Muscle of leg (tissue), 11 donors: ENCODE results near the gene CTNND2. TPM values are rescaled to one million over a fixed set of nuclear protein-coding genes. Genes with fewer than 3 reads are reported as not detected.

Experiments used
- DNase-seq: peaks from one replicate; pipeline ENCODE4 v3.0.0; 2013
- H3K27ac ChIP-seq: one replicate; pipeline ENCODE4 v1.5.1; 2013; ENCODE audit warnings: mild to moderate bottlenecking, low read length, control low read depth
- H3K27me3 ChIP-seq: one replicate; pipeline ENCODE4 v1.6.1; 2013; ENCODE audit warnings: low read length; ENCODE audit not compliant: control insufficient read depth, insufficient read depth
- H3K36me3 ChIP-seq: one replicate; pipeline ENCODE4 v1.6.1; 2013; ENCODE audit warnings: low read length; ENCODE audit not compliant: control insufficient read depth, insufficient read depth
- H3K4me1 ChIP-seq: one replicate; pipeline ENCODE4 v1.6.1; 2013; ENCODE audit warnings: low read length; ENCODE audit not compliant: control insufficient read depth, insufficient read depth
- H3K4me3 ChIP-seq: one replicate; pipeline ENCODE4 v1.5.1; 2013; ENCODE audit warnings: low read length, control low read depth
- H3K9me3 ChIP-seq: replicated peaks from 2 replicates; pipeline ENCODE4 v1.6.1; 2013; ENCODE audit warnings: low read depth, low read length; ENCODE audit not compliant: control insufficient read depth
- WGBS: methylation state at CpG from one replicate; pipeline ENCODE4 v1.1.5; 2013; ENCODE audit warnings: missing lambda C conversion rate; ENCODE audit not compliant: insufficient coverage; 5-methylcytosine and 5-hydroxymethylcytosine counted together
- polyA plus RNA-seq, 8 donors: library from polyadenylated mRNA; unstranded; fragments of 120-200 nt; gene quantifications; one replicate each; pipeline versions ENCODE4 v1.2.1 to v1.2.3, GENCODE V29; 2013; ENCODE audit warnings: inconsistent platforms in 1 of 8, low replicate concordance in 1 of 8; ENCODE audit not compliant: insufficient read length in 8 of 8, insufficient read depth in 1 of 8
- total RNA-seq: library from RNA; stranded (reverse); fragments of 120-200 nt; gene quantifications from one replicate; pipeline ENCODE4 v1.2.4, GENCODE V29; 2013

CTNND2 gene
- total and polyA plus RNA-seq, 9 donors, result 0.48 to 1.0 (median 0.71) TPM

GRCh38 chr5:10923310-10923709, 980.9 kb downstream of the CTNND2 start:
- Histone ChIP-seq H3K9me3 (no peaks in the 10 kb centered on the region), H3K27ac (no peak overlapping the region), H3K36me3 (no peaks in the 10 kb centered on the region), H3K27me3 (no peaks in the 10 kb centered on the region), H3K4me1 (no peaks in the 10 kb centered on the region), H3K4me3 (no peak overlapping the region)
- DNase-seq, result no peak
- WGBS, result 0% methylated on average over 2 of the region's 3 CpGs
